Measurements from ENCODE around the gene LUC7L3. TPM values are rescaled to one million over a fixed set of nuclear protein-coding genes. Genes with fewer than 3 reads are reported as not detected.

Gene LUC7L3
- total RNA-seq, 1 experiment from 2014 or later: 184 TPM

- H3K9me2 ChIP-seq (ENCODE audit: insufficient read depth): no peaks in the 10 kb centered on the region
- ChIA-PET CTCF (interaction anchor here (0.8 to 8.3 kb wide), 6 partner anchors 8 to 150 kb away, joined by 4 to 107 read pairs (median 4); partner anchors contain the start of gene SPATA20), RAD21 (ENCODE audit: low non-redundant PET in 1 of 2, low total read pairs in 2 of 2, uncharacterized antibody in 2 of 2, unreplicated experiment in 2 of 2) (interaction anchor here (0.7 to 1.5 kb wide), 4 partner anchors 66 to 214 kb away, joined by 3 to 4 read pairs (median 3); no protein-coding TSS in a partner anchor), POLR2A (interaction anchor here (0.9 kb wide), 1 partner anchor 58 kb away, joined by 4 read pairs; no protein-coding TSS in a partner anchor)
- peaks cover 9 to 42% of the 10 kb centered on the region in 2 experiments; a peak in 3 of 4 replicates for H3K4me1 ChIP-seq (ENCODE audit: control insufficient read depth in 1 of 2, insufficient read depth in 2 of 2, low read length in 2 of 2)
- no peak for ATAC-seq
- peaks cover 28% of the 10 kb centered on the region for H3K79me2 ChIP-seq (ENCODE audit: insufficient read depth, low read length)
- H3K4me3 ChIP-seq (replicated peaks in 1 of 2; ENCODE audit: low read depth in 1 of 2, low read length in 2 of 2): no peak overlapping the region
- TF ChIP-seq CBX3 (IDR thresholded peaks at IDR 0.05; ENCODE audit: low read depth) (no peak), YY1 (IDR thresholded peaks at IDR 0.05; ENCODE audit: extremely low read depth, insufficient replicate concordance, low read depth, low read length) (no peak), POLR2AphosphoS5 (IDR thresholded peaks at IDR 0.05; ENCODE audit: low read depth, low read length) (no peak), EZH2 (IDR thresholded peaks at IDR 0.05) (no peak), CEBPB (IDR thresholded peaks at IDR 0.05; ENCODE audit: low read depth) (no peak), MAX (IDR thresholded peaks at IDR 0.05) (no peak), JUND (IDR thresholded peaks at IDR 0.05) (no peak), ATF3 (IDR thresholded peaks at IDR 0.05) (no peak), POLR2A (IDR thresholded peaks at IDR 0.05; ENCODE audit: borderline replicate concordance, extremely low read depth, insufficient read depth, insufficient read length) (no peak), SP1 (IDR thresholded peaks at IDR 0.05; ENCODE audit: low read depth) (no peak), SIN3A (IDR thresholded peaks at IDR 0.05; ENCODE audit: low read depth) (no peak), ZNF274 (IDR thresholded peaks at IDR 0.05; ENCODE audit: low read depth, low read length) (no peak), EZH2phosphoT487 (IDR thresholded peaks at IDR 0.05; ENCODE audit: borderline replicate concordance) (no peak), REST (IDR thresholded peaks at IDR 0.05; ENCODE audit: low read depth) (no peak)
- H3K36me3 ChIP-seq (ENCODE audit: control insufficient read depth in 1 of 2, insufficient read depth in 2 of 2, low read length in 2 of 2): peaks cover 61 to 68% of the 10 kb centered on the region in 2 experiments
- H3K27me3 ChIP-seq (ENCODE audit: insufficient read depth, low read length): no peaks in the 10 kb centered on the region
- H3K9me3 ChIP-seq (ENCODE audit: control insufficient read depth in 1 of 2, insufficient read depth in 1 of 2, low read depth in 1 of 2, low read length in 2 of 2): no peaks in the 10 kb centered on the region
- intact Hi-C loops (cut with micrococcal nuclease): no loop called here
- no peak overlapping the region for H3K9ac ChIP-seq (ENCODE audit: low read length)
- no peak overlapping the region for H3K4me2 ChIP-seq (ENCODE audit: low read length)
- H3K27ac ChIP-seq (ENCODE audit: low read depth, low read length): no peak overlapping the region
- BruUV-seq (replicated peaks): no TSS peak
- no peak overlapping the region for H2AFZ ChIP-seq (ENCODE audit: low read depth, low read length, poor library complexity, severe bottlenecking)
- DNase-seq (ENCODE audit: low read depth, low spot score): no peak
- H4K20me1 ChIP-seq (ENCODE audit: insufficient read depth): no peaks in the 10 kb centered on the region; the same call in 1 of the 2 replicates
Measured at GRCh38 chr17:50697062-50697461, 22.3 kb upstream of the LUC7L3 start.
